ENCODE results near the gene RDH11.

- TF ChIP-seq CTCF (IDR thresholded peaks at IDR 0.05) = no peak
- no peak for TF ChIP-seq POLR2A (IDR thresholded peaks at IDR 0.05)
These were observed 50.1 kb downstream of the RDH11 start for GRCh38 chr14:67645414-67645813.

Data from upper lobe of left lung (tissue), 4 donors.